GM18868 (cell line): ENCODE data around the gene SCFD1.
"Not testable (repeated sequence)": the region's sequence is repeated elsewhere in the genome, so short reads cannot be mapped to it uniquely, and the experiment has no call there.

Experiments
- ATAC-seq: cut with Tn5 transposase; IDR thresholded peaks from one replicate; pipeline ENCODE4 v1.9.1; 2021; ENCODE audit warnings: mild to moderate bottlenecking, moderate library complexity; ENCODE audit not compliant: unreplicated experiment

Gene SCFD1

GRCh38 chr14:30658645-30659044, 36.5 kb downstream of the SCFD1 start:
- ATAC-seq, result no peak

GRCh38 chr14:30669594-30669993, 47.5 kb downstream of the SCFD1 start:
- no peak for ATAC-seq

- ATAC-seq, result no peak
Observed at GRCh38 chr14:30673071-30673470, 51.0 kb downstream of the SCFD1 start.

GRCh38 chr14:30678926-30679431, 56.9 kb downstream of the SCFD1 start:
- no peak for ATAC-seq

- ATAC-seq, result no peak
Observed at GRCh38 chr14:30680036-30680435, 57.9 kb downstream of the SCFD1 start.

- not testable (repeated sequence) for ATAC-seq
Observed at GRCh38 chr14:30680776-30681175, 58.7 kb downstream of the SCFD1 start.

GRCh38 chr14:30681752-30682355, 59.7 kb downstream of the SCFD1 start:
- no peak for ATAC-seq

- ATAC-seq, result not testable (repeated sequence)
Observed at GRCh38 chr14:30690487-30691355, 68.6 kb downstream of the SCFD1 start.

GRCh38 chr14:30691751-30692398, 69.8 kb downstream of the SCFD1 start:
- ATAC-seq, result no peak

- ATAC-seq, result no peak
Observed at GRCh38 chr14:30692669-30693068, 70.5 kb downstream of the SCFD1 start.

GRCh38 chr14:30698463-30698862, 76.3 kb downstream of the SCFD1 start:
- no peak for ATAC-seq

- no peak for ATAC-seq
Observed at GRCh38 chr14:30706704-30707103, 84.6 kb downstream of the SCFD1 start.

- ATAC-seq, result no peak
Observed at GRCh38 chr14:30708157-30708556, 86.0 kb downstream of the SCFD1 start.

GRCh38 chr14:30709201-30709600, 87.1 kb downstream of the SCFD1 start:
- ATAC-seq, result no peak

GRCh38 chr14:30710876-30711275, 88.8 kb downstream of the SCFD1 start:
- no peak for ATAC-seq

GRCh38 chr14:30719137-30719536, 97.0 kb downstream of the SCFD1 start:
- no peak for ATAC-seq

- no peak for ATAC-seq
Observed at GRCh38 chr14:30725763-30726162, 103.6 kb downstream of the SCFD1 start.

- ATAC-seq, result no peak
Observed at GRCh38 chr14:30728471-30728870, 106.4 kb downstream of the SCFD1 start.

GRCh38 chr14:30737916-30738315, 115.8 kb downstream of the SCFD1 start:
- no peak for ATAC-seq

- ATAC-seq, result no peak
Observed at GRCh38 chr14:30738978-30739377, 116.9 kb downstream of the SCFD1 start.

- ATAC-seq, result no peak
Observed at GRCh38 chr14:30748343-30748742, 126.2 kb downstream of the SCFD1 start.
